Keratinocyte (primary cell): ENCODE results near the gene TTLL5.

Source experiments
- CTCF ChIP-seq, 3 experiments: IDR thresholded peaks in 1 of 3; conservative IDR thresholded peaks in 1 of 3; optimal IDR thresholded peaks in 1 of 3; 2 replicates in 2 of 3; 3 replicates in 1 of 3; pipeline versions ENCODE3 to v1.5.1; 2011; ENCODE audit warnings: low read length in 3 of 3, mild to moderate bottlenecking in 3 of 3, moderate library complexity in 2 of 3, control low read depth in 1 of 3, inconsistent platforms in 1 of 3; ENCODE audit not compliant: insufficient read depth in 2 of 3; ENCODE audit errors: extremely low read depth in 1 of 3
- EZH2 ChIP-seq: IDR thresholded peaks from one replicate; pipeline ENCODE4 v1.6.1; 2012; ENCODE audit warnings: inconsistent platforms, mild to moderate bottlenecking, low read length, moderate library complexity

DNA sequence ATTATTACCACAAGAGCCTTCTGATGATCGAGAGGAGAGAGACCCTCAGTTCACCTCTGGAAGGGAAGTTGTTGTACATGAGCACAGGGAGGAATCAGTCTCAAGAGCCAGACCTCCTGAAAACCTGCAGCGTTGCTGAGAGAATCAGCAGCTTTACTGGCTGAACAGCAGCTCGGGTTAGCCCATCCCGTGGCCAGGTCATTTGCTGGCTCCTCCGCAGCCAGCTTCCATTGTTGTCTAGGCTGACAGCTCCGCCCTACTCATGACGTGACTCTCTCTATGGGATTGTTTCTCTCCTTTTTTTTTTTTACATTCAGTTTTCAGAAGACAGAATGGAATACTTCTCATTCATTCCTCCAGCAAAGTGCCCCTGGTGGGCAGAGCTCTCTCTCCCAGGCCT, 250.8 kb downstream of the TTLL5 start:
- TF ChIP-seq CTCF (optimal IDR thresholded peaks at IDR 0.05 in 1 of 3, IDR thresholded peaks at IDR 0.05 in 1 of 3, conservative IDR thresholded peaks at IDR 0.05 in 1 of 3; ENCODE audit: extremely low read depth in 1 of 3, insufficient read depth in 2 of 3, low read length in 3 of 3) (no peak), EZH2 (no peak)
